Liver (tissue), 9 donors: ENCODE data around the gene APOB. TPM values are rescaled to one million over a fixed set of nuclear protein-coding genes. Genes with fewer than 3 reads are reported as not detected.

Experiments used
- DNase-seq: peaks from one replicate; pipeline ENCODE4 v3.0.0-alpha.2; 2017; ENCODE audit warnings: low spot score
- H3K27ac ChIP-seq, 2 donors: one replicate each; pipeline ENCODE4 v1.7.0; 2013; ENCODE audit warnings: inconsistent platforms in 2 of 2, low read length in 2 of 2, control low read depth in 1 of 2, low read depth in 1 of 2, mild to moderate bottlenecking in 1 of 2
- H3K27me3 ChIP-seq, 4 donors: one replicate each; pipeline versions ENCODE4 v1.6.1 to v1.7.0; 2013; ENCODE audit warnings: low read length in 3 of 4, inconsistent platforms in 1 of 4, mild to moderate bottlenecking in 1 of 4, moderate library complexity in 1 of 4; ENCODE audit not compliant: control insufficient read depth in 4 of 4, insufficient read depth in 4 of 4
- H3K36me3 ChIP-seq, 4 donors: one replicate each; pipeline versions ENCODE4 v1.6.1 to v1.7.0; 2013; ENCODE audit warnings: low read length in 3 of 4, mild to moderate bottlenecking in 3 of 4, low read depth in 1 of 4, moderate library complexity in 1 of 4; ENCODE audit not compliant: control insufficient read depth in 4 of 4, insufficient read depth in 3 of 4
- H3K4me1 ChIP-seq, 4 donors: one replicate each; pipeline versions ENCODE4 v1.6.1 to v1.7.0; 2013; ENCODE audit warnings: low read length in 3 of 4, mild to moderate bottlenecking in 3 of 4, moderate library complexity in 1 of 4; ENCODE audit not compliant: control insufficient read depth in 4 of 4, insufficient read depth in 4 of 4
- H3K4me3 ChIP-seq, 3 donors: one replicate each; pipeline versions ENCODE4 v1.6.1 to v1.7.0; 2013; ENCODE audit warnings: low read length in 3 of 3, control low read depth in 1 of 3, low read depth in 1 of 3, mild to moderate bottlenecking in 1 of 3
- H3K9ac ChIP-seq, 2 donors: one replicate each; pipeline ENCODE4 v1.7.0; 2013; ENCODE audit warnings: low read length in 2 of 2, mild to moderate bottlenecking in 2 of 2, moderate library complexity in 2 of 2, control low read depth in 1 of 2, low read depth in 1 of 2
- H3K9me3 ChIP-seq, 4 donors: one replicate each; pipeline versions ENCODE4 v1.6.1 to v1.7.0; 2013; ENCODE audit warnings: low read length in 3 of 4; ENCODE audit not compliant: control insufficient read depth in 4 of 4
- ATF3 ChIP-seq: IDR thresholded peaks from 2 replicates; pipeline ENCODE4 v1.6.1; 2016; ENCODE audit warnings: antibody characterized with exemption
- EGR1 ChIP-seq, 2 donors: IDR thresholded peaks; 2 replicates each; pipeline ENCODE4 v1.6.1; 2016 to 2018; ENCODE audit warnings: antibody characterized with exemption in 2 of 2, low read depth in 2 of 2
- FOXA1 ChIP-seq: IDR thresholded peaks from 2 replicates; pipeline ENCODE4 v1.6.1; 2016; ENCODE audit warnings: antibody characterized with exemption
- FOXA2 ChIP-seq: IDR thresholded peaks from 2 replicates; pipeline ENCODE4 v1.6.1; 2016; ENCODE audit warnings: antibody characterized with exemption
- GABPA ChIP-seq, 2 donors: IDR thresholded peaks in 1 of 2; conservative IDR thresholded peaks in 1 of 2; 2 replicates each; pipeline ENCODE4 v1.6.1; 2016; ENCODE audit warnings: antibody characterized with exemption in 2 of 2, mild to moderate bottlenecking in 1 of 2, moderate library complexity in 1 of 2
- HNF4A ChIP-seq, 2 donors: conservative IDR thresholded peaks; 2 replicates each; pipeline ENCODE4 v1.6.1; 2016; ENCODE audit warnings: antibody characterized with exemption in 2 of 2, mild to moderate bottlenecking in 2 of 2
- HNF4G ChIP-seq: IDR thresholded peaks from 2 replicates; pipeline ENCODE4 v1.6.1; 2016; ENCODE audit warnings: antibody characterized with exemption
- JUND ChIP-seq, 2 donors: IDR thresholded peaks; 2 replicates each; pipeline ENCODE4 v1.6.1; 2016; ENCODE audit warnings: antibody characterized with exemption in 2 of 2
- REST ChIP-seq: IDR thresholded peaks from 2 replicates; pipeline ENCODE4 v1.6.1; 2016; ENCODE audit warnings: antibody characterized with exemption, mild to moderate bottlenecking
- RXRA ChIP-seq, 2 donors: IDR thresholded peaks; 2 replicates each; pipeline ENCODE4 v1.6.1; 2017 to 2018; ENCODE audit warnings: antibody characterized with exemption in 2 of 2, mild to moderate bottlenecking in 1 of 2
- SP1 ChIP-seq: IDR thresholded peaks from 2 replicates; pipeline ENCODE4 v1.6.1; 2018; ENCODE audit warnings: antibody characterized with exemption, mild to moderate bottlenecking
- TAF1 ChIP-seq: conservative IDR thresholded peaks from 2 replicates; pipeline ENCODE4 v1.6.1; 2016; ENCODE audit warnings: antibody characterized with exemption, mild to moderate bottlenecking
- YY1 ChIP-seq: IDR thresholded peaks from 2 replicates; pipeline ENCODE4 v1.6.1; 2016; ENCODE audit warnings: antibody characterized with exemption, mild to moderate bottlenecking
- WGBS: extraction: QIAGEN DNeasy Blood & Tissue Kit; methylation state at CpG from one replicate; pipeline ENCODE4 v1.1.7; 2013; 5-methylcytosine and 5-hydroxymethylcytosine counted together
- polyA plus RNA-seq, 2 donors: library from polyadenylated mRNA; stranded (reverse) in 1 of 2; unstranded in 1 of 2; fragments of 200-250 nt in 1 of 2; fragments of >200 nt in 1 of 2; fragmentation: Nextera tagmentation in 1 of 2; extraction: Ambion mirVana in 1 of 2; gene quantifications; one replicate each; pipeline versions ENCODE4 v1.2.1 to v1.2.3, GENCODE V29; 2013 to 2015
- total RNA-seq, 2 donors: library from RNA; depleted of rRNA; stranded (reverse); fragments of >200 nt; gene quantifications; one replicate each; pipeline ENCODE4 v1.2.3, GENCODE V29; 2014
- TF ChIP-seq, protein P1 (sequence below): IDR thresholded peaks from 2 replicates; pipeline ENCODE4 v1.6.1; 2016; ENCODE audit warnings: antibody characterized with exemption
- TF ChIP-seq, protein P2 (sequence below): IDR thresholded peaks from 2 replicates; pipeline ENCODE4 v1.6.1; 2016; ENCODE audit warnings: antibody characterized with exemption
- TF ChIP-seq, protein P3 (sequence below): fragments of 150-350 bp; IDR thresholded peaks from 2 replicates; pipeline ENCODE4 v1.5.1; 2017; ENCODE audit warnings: improper control_type of control experiment, low read depth, low read length; ENCODE audit not compliant: missing input control
- donor health status: healthy.
- donor health status: healthy.
- donor health status: healthy.
- donor health status: healthy.
- donor health status: healthy.

Gene APOB
- total and polyA plus RNA-seq, 4 donors: 431 to 2,949 (median 1,463) TPM

- 79% methylated on average over 3 of the region's 3 CpGs for WGBS
- DNase-seq: no peak
- no peaks in the 10 kb centered on the region for H3K4me1 ChIP-seq
- no peaks in the 10 kb centered on the region for H3K27me3 ChIP-seq
- H3K9ac ChIP-seq: no peak overlapping the region
- H3K27ac ChIP-seq: no peak overlapping the region
- no peak overlapping the region for H3K4me3 ChIP-seq
- H3K9me3 ChIP-seq: no peaks in the 10 kb centered on the region
- TF ChIP-seq, protein P1, sequence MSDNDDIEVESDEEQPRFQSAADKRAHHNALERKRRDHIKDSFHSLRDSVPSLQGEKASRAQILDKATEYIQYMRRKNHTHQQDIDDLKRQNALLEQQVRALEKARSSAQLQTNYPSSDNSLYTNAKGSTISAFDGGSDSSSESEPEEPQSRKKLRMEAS: no peak
- no peak for TF ChIP-seq SP1
- TF ChIP-seq YY1: no peak
- TF ChIP-seq GABPA (IDR thresholded peaks at IDR 0.05 in 1 of 2, conservative IDR thresholded peaks at IDR 0.05 in 1 of 2): no peak
- no peak for TF ChIP-seq ATF3
- TF ChIP-seq EGR1 (IDR thresholded peaks at IDR 0.05; ENCODE audit: low read depth in 2 of 2): no peak
- no peak for TF ChIP-seq HNF4A (conservative IDR thresholded peaks at IDR 0.05)
- no peak for TF ChIP-seq HNF4G
- no peak for TF ChIP-seq FOXA2
- TF ChIP-seq RXRA (IDR thresholded peaks at IDR 0.05): no peak
- TF ChIP-seq FOXA1: no peak
- TF ChIP-seq JUND (IDR thresholded peaks at IDR 0.05): no peak
- no peak for TF ChIP-seq REST
- H3K36me3 ChIP-seq: peaks cover 18 to 94% (median 87%) of the 10 kb centered on the region in 4 donors
Measured at GRCh38 chr2:21011453-21011852, 32.4 kb downstream of the APOB start.

GRCh38 chr2:21010813-21011439 lies 32.9 kb downstream of the APOB start:
- Histone ChIP-seq H3K4me1 (no peaks in the 10 kb centered on the region), H3K4me3 (no peak overlapping the region), H3K27me3 (no peaks in the 10 kb centered on the region), H3K9me3 (no peaks in the 10 kb centered on the region), H3K27ac (no peak overlapping the region), H3K9ac (no peak overlapping the region), H3K36me3 (peaks cover 19 to 94% (median 86%) of the 10 kb centered on the region in 4 donors)
- WGBS: 84% methylated on average over 10 of the region's 10 CpGs
- no peak for DNase-seq
- TF ChIP-seq HNF4A (conservative IDR thresholded peaks at IDR 0.05) (no peak), YY1 (peak; percentile 19), JUND (IDR thresholded peaks at IDR 0.05) (no peak), TAF1 (no peak), GABPA (IDR thresholded peaks at IDR 0.05 in 1 of 2, conservative IDR thresholded peaks at IDR 0.05 in 1 of 2) (no peak), ATF3 (no peak), FOXA2 (no peak), RXRA (IDR thresholded peaks at IDR 0.05) (no peak)
- TF ChIP-seq, protein P2, sequence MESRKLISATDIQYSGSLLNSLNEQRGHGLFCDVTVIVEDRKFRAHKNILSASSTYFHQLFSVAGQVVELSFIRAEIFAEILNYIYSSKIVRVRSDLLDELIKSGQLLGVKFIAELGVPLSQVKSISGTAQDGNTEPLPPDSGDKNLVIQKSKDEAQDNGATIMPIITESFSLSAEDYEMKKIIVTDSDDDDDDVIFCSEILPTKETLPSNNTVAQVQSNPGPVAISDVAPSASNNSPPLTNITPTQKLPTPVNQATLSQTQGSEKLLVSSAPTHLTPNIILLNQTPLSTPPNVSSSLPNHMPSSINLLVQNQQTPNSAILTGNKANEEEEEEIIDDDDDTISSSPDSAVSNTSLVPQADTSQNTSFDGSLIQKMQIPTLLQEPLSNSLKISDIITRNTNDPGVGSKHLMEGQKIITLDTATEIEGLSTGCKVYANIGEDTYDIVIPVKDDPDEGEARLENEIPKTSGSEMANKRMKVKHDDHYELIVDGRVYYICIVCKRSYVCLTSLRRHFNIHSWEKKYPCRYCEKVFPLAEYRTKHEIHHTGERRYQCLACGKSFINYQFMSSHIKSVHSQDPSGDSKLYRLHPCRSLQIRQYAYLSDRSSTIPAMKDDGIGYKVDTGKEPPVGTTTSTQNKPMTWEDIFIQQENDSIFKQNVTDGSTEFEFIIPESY: peak; percentile 14
- TF ChIP-seq, protein P3, sequence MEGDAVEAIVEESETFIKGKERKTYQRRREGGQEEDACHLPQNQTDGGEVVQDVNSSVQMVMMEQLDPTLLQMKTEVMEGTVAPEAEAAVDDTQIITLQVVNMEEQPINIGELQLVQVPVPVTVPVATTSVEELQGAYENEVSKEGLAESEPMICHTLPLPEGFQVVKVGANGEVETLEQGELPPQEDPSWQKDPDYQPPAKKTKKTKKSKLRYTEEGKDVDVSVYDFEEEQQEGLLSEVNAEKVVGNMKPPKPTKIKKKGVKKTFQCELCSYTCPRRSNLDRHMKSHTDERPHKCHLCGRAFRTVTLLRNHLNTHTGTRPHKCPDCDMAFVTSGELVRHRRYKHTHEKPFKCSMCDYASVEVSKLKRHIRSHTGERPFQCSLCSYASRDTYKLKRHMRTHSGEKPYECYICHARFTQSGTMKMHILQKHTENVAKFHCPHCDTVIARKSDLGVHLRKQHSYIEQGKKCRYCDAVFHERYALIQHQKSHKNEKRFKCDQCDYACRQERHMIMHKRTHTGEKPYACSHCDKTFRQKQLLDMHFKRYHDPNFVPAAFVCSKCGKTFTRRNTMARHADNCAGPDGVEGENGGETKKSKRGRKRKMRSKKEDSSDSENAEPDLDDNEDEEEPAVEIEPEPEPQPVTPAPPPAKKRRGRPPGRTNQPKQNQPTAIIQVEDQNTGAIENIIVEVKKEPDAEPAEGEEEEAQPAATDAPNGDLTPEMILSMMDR: no peak
